Peyer's patch (tissue), 4 donors: ENCODE results near the gene LENEP.

Experiments
- CTCF ChIP-seq, 6 experiments: fragments of 450-650 bp in 4 of 6; fragments of 200-600 bp in 2 of 6; sonication (generic) in 1 of 6; IDR thresholded peaks; one replicate each; pipeline ENCODE4 v1.5.1; 2017 to 2019; ENCODE audit warnings: antibody characterized with exemption in 6 of 6, mild to moderate bottlenecking in 3 of 6, moderate library complexity in 1 of 6
- POLR2A ChIP-seq, 2 donors: fragments of 450-650 bp; IDR thresholded peaks; one replicate each; pipeline ENCODE4 v1.5.1; 2017; ENCODE audit warnings: antibody characterized with exemption in 2 of 2, mild to moderate bottlenecking in 2 of 2, moderate library complexity in 2 of 2

- TF ChIP-seq CTCF (IDR thresholded peaks at IDR 0.05) (no peak), POLR2A (IDR thresholded peaks at IDR 0.05) (no peak)
Measured at GRCh38 chr1:155010211-155010918, 17.0 kb downstream of the LENEP start.
